IPS-15b (cell line): Measurements from ENCODE around the gene TMEM97.
"Not testable (repeated sequence)": the region's sequence is repeated elsewhere in the genome, so short reads cannot be mapped to it uniquely, and the experiment has no call there.

Experiments used
- H3K27me3 ChIP-seq: one replicate; pipeline ENCODE4 v1.6.1; 2013; ENCODE audit warnings: low read length; ENCODE audit not compliant: control insufficient read depth, insufficient read depth
- H3K36me3 ChIP-seq: one replicate; pipeline ENCODE4 v1.6.1; 2013; ENCODE audit warnings: low read length; ENCODE audit not compliant: control insufficient read depth, insufficient read depth
- H3K4me1 ChIP-seq: one replicate; pipeline ENCODE4 v1.6.1; 2013; ENCODE audit warnings: mild to moderate bottlenecking, low read length; ENCODE audit not compliant: control insufficient read depth, insufficient read depth
- H3K4me3 ChIP-seq: one replicate; pipeline ENCODE4 v1.5.1; 2013; ENCODE audit warnings: low read depth, low read length
- H3K9ac ChIP-seq: one replicate; pipeline ENCODE4 v1.6.1; 2013; ENCODE audit warnings: low read depth, mild to moderate bottlenecking, low read length
- H3K9me3 ChIP-seq: one replicate; pipeline ENCODE4 v1.6.1; 2013; ENCODE audit warnings: mild to moderate bottlenecking, low read length; ENCODE audit not compliant: control insufficient read depth, insufficient read depth

TMEM97 gene

DNA sequence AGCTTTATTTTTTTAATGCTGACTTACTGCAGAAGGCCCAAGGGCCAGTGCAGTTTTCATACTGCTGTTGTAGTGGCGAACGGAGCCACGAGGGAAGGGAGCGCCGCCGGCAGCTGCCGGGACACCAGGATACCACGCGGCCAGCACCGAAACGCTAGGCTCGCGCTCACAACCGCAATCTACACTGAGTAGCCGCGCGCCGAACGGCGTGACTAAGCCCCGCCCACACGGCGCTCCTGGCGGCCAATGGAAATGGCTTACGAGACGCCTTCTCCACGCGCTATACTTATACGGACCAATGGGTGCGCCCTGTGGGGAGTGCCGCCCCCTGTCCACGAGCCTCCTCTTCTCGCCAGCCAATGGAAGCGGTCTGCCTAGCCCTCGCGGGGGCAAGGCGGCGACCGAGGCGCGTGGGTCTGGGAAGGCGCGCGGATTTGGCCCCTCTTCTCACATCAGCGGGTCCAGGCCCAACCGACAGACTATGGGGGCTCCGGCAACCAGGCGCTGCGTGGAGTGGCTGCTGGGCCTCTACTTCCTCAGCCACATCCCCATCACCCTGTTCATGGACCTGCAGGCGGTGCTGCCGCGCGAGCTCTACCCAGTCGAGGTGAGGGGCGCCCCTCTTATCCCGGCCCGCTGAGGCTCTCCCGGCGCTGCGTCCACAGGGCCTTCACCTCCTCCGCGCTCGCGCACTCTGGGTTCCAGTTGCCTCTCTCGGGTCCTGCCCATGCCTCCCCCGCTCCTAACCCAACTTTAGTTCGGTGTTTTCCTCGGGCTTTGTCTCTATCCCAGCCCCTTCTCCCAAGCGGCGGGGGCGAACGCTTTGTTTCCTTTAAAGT lies at the start of gene TMEM97:
TMEM97 (plus strand) TSS at position 442 of the 839 bp plus-strand sequence; CDS start at position 482, 40 bp downstream.
- Histone ChIP-seq H3K4me3 (peak within 1 kb of the TSS; percentile 92), H3K27me3 (peaks cover 6% of the 10 kb centered on the region), H3K9me3 (no peaks in the 10 kb centered on the region)

DNA sequence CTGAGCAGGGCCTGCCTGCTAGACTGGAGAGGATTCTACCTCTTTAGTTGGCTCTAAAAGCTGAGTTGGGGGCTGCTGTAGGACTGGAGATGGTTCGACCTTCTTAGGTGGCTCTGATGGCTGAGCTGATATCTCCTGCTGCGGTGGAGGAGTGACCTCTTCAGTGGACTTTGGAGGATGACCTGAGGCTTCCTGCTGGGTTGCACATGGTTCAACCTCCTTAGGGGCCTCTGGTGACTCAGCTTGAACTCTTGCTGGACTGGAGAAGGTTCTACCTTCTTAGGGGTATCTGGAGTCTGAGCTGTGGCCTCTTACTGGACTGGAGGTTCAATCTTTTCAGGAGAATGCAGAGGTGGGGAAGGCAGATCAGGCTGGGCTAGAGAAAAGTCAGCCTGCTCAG lies 48.9 kb upstream of the TMEM97 start:
- H3K9ac ChIP-seq: no peak overlapping the region
- H3K4me3 ChIP-seq: no peak overlapping the region
- peaks cover 6% of the 10 kb centered on the region for H3K9me3 ChIP-seq
- no peaks in the 10 kb centered on the region for H3K36me3 ChIP-seq
- H3K4me1 ChIP-seq: no peaks in the 10 kb centered on the region
- no peaks in the 10 kb centered on the region for H3K27me3 ChIP-seq

More for the DNA sequence above, at the start of gene TMEM97:
- Histone ChIP-seq H3K36me3 (no peaks in the 10 kb centered on the region), H3K4me1 (peaks cover 8% of the 10 kb centered on the region), H3K9ac (peak within 1 kb of the TSS; percentile 81)

DNA sequence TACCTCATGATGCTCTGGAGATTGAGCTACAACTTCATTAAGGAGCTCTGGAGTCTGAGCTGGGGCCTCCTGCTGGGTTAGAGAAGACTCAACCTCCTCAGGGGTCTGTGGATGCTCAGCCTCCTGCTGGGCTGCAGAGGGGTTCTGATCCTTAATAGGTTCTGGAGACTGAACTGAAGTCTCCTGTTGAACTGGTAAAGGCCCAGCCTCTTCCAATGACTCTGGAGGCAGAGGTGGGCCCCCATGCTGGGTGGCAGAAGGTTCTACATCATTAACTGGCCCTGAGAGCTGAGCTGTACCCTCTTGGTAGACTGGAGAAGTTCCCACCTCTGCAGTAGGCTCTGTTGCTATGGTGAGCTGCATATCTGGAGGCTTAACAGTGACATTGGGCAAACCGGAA lies 48.1 kb upstream of the TMEM97 start:
- Histone ChIP-seq H3K9ac (no peak overlapping the region), H3K4me1 (no peaks in the 10 kb centered on the region), H3K4me3 (no peak overlapping the region), H3K36me3 (no peaks in the 10 kb centered on the region), H3K9me3 (peaks cover 3% of the 10 kb centered on the region), H3K27me3 (no peaks in the 10 kb centered on the region)

DNA sequence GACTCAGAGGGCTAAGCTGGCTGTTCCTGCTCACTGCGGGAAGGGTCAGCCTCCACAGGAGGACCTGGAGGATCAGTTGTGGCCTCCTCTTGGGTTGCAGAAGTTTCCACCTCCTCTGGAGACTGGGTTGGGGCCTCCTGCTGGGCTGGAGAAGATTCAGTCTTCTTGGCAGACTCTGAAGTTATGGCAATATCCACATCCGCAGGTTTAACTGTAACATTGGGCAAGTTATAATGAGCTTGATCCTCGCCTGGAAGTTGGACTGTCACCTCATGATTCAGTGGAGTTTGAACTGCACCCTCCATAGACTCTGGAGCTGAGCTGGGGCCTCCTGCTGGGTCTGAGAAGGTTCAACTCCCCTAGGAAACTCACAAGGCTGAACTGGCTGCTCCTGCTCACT lies 47.6 kb upstream of the TMEM97 start:
- peaks cover 2% of the 10 kb centered on the region for H3K9me3 ChIP-seq
- H3K9ac ChIP-seq: no peak overlapping the region
- H3K36me3 ChIP-seq: no peaks in the 10 kb centered on the region
- no peaks in the 10 kb centered on the region for H3K4me1 ChIP-seq
- H3K4me3 ChIP-seq: no peak overlapping the region
- H3K27me3 ChIP-seq: no peaks in the 10 kb centered on the region

DNA sequence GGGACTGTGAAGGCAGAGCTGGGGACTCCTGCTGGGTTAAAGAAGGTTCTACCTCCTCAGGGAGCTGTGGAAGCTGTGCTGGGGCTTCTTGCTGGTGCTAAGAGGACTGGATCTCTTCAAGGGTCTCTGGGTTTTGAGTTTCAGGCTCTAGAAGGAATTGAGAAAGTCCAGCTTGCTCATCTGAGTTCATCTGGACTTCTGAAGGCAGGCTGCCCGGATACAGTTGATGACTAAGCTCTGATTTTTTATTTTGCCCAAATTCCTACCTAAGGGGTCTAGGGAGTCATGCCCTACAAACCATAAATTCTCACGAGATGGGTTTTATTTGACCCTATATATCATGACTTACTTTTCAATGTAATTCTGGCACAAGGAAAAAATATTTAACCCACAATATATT lies 46.8 kb upstream of the TMEM97 start:
- no peak overlapping the region for H3K4me3 ChIP-seq
- no peaks in the 10 kb centered on the region for H3K9me3 ChIP-seq

DNA sequence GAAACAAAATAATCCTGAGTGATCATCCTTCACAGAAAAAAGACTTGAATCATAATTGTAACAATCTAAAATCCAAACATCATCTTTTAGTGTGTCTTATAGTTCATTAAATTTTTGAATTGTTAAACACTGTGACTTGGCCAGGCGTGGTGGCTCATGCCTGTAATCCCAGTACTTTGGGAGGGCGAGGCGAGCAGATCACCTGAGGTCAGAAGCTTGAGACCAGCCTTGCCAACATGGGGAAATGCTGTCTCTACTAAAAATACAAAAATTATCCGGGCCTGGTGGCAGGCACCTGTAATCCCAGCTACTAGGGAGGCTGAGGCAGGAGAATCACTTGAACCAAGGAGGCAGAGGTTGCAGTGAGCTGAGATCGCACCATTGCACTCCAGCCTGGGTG lies 45.7 kb upstream of the TMEM97 start:
- H3K27me3 ChIP-seq, H3K9ac ChIP-seq, H3K36me3 ChIP-seq, H3K9me3 ChIP-seq, H3K4me1 ChIP-seq, H3K4me3 ChIP-seq: not testable (repeated sequence)

More for the DNA sequence above, 46.8 kb upstream of the TMEM97 start:
- Histone ChIP-seq H3K9ac (no peak overlapping the region), H3K4me1 (no peaks in the 10 kb centered on the region), H3K27me3 (no peaks in the 10 kb centered on the region), H3K36me3 (no peaks in the 10 kb centered on the region)

DNA sequence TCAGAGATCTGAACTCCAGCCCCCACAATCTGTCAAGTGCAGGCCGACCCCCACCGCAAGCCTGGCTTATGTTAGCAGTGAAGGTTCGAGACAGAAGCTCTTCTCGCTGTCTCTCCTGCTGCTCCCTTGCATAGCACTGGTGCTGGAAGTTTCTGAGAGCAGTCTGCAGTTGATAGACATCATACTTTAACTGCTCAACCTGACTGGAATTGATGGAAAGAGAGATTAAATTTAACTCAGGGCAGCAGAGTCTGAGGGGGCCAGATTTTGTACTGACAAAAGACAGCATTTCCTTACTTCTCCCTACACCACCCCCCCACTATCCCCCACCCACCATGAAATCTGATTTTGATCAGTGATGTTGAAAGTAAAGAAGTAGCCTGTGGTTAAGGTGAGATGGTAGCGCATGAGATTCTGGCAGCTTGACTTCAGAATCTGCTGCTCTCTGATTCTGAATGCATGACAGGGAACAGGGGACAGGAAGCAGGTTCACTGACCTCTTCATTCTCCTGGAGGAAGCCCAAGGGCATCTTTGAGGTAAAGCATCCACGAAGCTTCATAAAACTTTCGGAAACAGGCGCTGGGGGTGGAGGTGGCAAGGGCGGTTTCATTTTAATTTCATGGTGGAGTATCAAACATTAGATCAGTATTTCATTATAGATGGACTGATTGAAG lies 44.3 kb upstream of the TMEM97 start:
- H3K4me3 ChIP-seq: no peak overlapping the region
- H3K9me3 ChIP-seq: no peaks in the 10 kb centered on the region
- no peaks in the 10 kb centered on the region for H3K36me3 ChIP-seq
- H3K27me3 ChIP-seq: no peaks in the 10 kb centered on the region
- H3K9ac ChIP-seq: no peak overlapping the region
- no peaks in the 10 kb centered on the region for H3K4me1 ChIP-seq

DNA sequence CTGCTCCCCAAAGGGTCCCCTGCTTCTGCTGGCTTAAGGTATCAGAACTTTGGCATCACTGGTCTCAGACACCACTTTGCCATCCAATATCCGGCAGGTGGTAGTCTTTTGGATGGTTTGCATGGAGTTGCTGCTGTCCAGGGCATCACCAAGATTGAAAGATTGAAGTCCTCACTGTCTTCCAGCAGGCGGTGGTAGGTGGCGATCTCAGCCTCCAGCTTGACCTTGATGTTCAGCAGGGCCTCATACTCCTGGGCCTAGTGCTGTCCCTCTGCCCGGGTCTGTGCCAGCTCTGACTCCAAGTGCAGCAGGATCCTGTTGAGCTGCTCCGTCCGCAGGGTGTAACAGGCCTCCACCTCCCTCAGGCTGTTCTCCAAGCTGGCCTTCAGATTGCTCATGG lies 43.0 kb upstream of the TMEM97 start:
- Histone ChIP-seq H3K27me3 (no peaks in the 10 kb centered on the region), H3K9ac (no peak overlapping the region), H3K4me1 (no peaks in the 10 kb centered on the region), H3K9me3 (no peaks in the 10 kb centered on the region), H3K36me3 (no peaks in the 10 kb centered on the region), H3K4me3 (no peak overlapping the region)

DNA sequence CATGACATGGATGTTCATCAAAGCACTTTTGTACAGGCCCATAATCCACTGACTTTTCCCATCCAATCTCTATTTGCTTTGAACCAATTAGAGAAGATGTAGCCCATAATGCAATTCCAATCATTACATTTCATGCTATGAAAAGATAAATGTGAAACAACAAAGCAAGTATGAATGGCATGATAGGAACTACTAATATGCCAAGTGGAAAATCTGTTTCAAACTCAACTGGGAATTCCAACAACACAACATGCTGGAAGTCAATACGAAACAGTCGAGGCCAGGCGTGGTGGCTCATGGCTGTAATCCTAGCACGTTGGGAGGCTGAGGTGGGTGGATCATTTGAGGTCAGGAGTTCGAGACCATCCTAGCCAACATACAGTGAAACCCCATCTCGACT lies 39.6 kb upstream of the TMEM97 start:
- H3K9ac ChIP-seq: no peak overlapping the region
- H3K27me3 ChIP-seq: no peaks in the 10 kb centered on the region
- H3K4me3 ChIP-seq: no peak overlapping the region
- no peaks in the 10 kb centered on the region for H3K4me1 ChIP-seq
- H3K9me3 ChIP-seq: no peaks in the 10 kb centered on the region
- no peaks in the 10 kb centered on the region for H3K36me3 ChIP-seq

DNA sequence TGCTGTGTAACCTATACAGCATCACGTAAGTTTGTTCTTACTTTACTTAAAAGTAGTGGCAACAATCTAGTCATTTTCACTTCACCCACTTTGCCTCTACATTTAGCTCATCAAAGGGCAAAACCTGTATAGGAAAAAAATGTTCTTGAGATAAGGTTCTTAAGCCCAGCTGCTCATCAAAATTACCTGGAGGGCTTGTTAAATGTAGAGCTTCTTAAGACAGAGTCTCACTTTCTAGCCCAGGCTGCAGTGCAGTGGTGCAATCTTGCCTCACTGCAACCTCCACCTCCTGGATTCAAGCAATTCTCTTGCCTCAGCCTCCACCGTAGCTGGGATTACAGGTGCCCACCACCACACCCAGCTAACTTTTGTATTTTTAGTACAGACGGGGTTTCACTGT lies 38.2 kb upstream of the TMEM97 start:
- Histone ChIP-seq H3K9ac (no peak overlapping the region), H3K27me3 (no peaks in the 10 kb centered on the region), H3K4me3 (no peak overlapping the region), H3K9me3 (no peaks in the 10 kb centered on the region), H3K36me3 (no peaks in the 10 kb centered on the region), H3K4me1 (no peaks in the 10 kb centered on the region)

DNA sequence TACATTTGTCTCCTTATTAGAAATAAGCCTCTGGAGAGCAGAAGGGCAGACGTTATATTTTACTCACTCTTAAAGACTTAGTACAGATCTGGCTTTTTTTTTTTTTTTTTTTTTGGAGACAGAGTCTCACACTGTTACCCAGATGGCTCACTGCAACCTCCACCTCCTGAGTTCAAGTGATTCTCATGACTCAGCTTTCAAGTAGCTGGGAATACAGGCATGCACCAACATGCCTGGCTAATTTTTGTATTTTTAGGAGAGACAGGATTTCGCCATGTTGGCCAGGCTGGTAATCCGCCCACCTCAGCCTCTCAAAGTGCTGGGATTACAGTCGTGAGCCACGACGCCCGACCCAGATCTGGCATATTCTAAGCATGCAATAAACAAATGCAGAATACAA lies 36.4 kb upstream of the TMEM97 start:
- H3K9me3 ChIP-seq: no peaks in the 10 kb centered on the region

DNA sequence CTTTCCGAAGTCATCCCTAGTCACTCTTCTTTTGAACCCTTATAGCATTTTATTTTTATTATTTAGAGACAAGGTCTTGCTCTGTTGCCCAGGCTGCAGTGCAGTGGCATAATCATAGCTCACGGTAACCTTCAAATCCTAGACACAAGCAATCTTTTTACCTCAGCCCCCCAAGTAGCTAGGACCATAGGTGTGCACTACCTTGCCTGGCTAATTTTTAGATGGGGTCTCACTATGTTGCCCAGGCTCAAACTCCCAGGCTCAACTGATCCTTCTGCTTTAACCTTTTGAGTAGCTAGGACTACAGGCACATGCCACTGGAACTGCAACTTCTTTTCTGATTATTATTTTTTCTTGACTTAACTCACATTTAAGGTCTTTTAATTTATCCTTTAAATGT lies 33.0 kb upstream of the TMEM97 start:
- Histone ChIP-seq H3K9ac (no peak overlapping the region), H3K36me3 (no peaks in the 10 kb centered on the region), H3K4me1 (no peaks in the 10 kb centered on the region), H3K9me3 (no peaks in the 10 kb centered on the region), H3K27me3 (no peaks in the 10 kb centered on the region), H3K4me3 (no peak overlapping the region)

More for the DNA sequence above, 36.4 kb upstream of the TMEM97 start:
- H3K4me3 ChIP-seq: no peak overlapping the region
- H3K27me3 ChIP-seq: no peaks in the 10 kb centered on the region
- H3K36me3 ChIP-seq: no peaks in the 10 kb centered on the region
- no peak overlapping the region for H3K9ac ChIP-seq
- no peaks in the 10 kb centered on the region for H3K4me1 ChIP-seq
